GM12873 (cell line): ENCODE results near the gene GRIK2.

Experiments used
- CTCF ChIP-seq: IDR thresholded peaks from 2 replicates; pipeline ENCODE4 v1.5.1; 2012; ENCODE audit warnings: low read depth, mild to moderate bottlenecking, moderate library complexity, low read length, control low read depth; ENCODE audit not compliant: insufficient read depth; ENCODE audit errors: missing control alignments

GRIK2 gene

GRCh38 chr6:101741474-101742171 lies 348.1 kb downstream of the GRIK2 start:
- TF ChIP-seq CTCF: no peak

- no peak for TF ChIP-seq CTCF
Measured at GRCh38 chr6:101747160-101747559, 353.7 kb downstream of the GRIK2 start.

DNA sequence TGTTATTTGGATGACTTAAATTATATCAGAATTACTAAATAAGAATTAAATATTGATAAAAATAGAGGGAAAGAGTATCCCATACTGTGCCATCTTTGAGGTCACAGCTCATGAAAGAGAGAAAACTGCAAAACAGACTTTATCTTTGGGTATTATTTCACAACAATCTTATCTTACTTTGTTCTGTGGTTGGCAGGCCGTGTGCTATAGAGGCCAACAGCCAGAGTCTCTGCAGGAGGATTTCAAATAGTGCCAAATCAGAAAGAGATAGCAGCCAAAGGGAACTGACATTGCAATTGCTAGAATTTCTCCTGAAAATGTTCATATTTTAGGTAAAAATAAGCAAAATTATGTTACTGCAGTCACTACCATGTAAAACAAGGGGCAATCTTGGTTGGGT lies 354.2 kb downstream of the GRIK2 start:
- TF ChIP-seq CTCF: no peak

DNA sequence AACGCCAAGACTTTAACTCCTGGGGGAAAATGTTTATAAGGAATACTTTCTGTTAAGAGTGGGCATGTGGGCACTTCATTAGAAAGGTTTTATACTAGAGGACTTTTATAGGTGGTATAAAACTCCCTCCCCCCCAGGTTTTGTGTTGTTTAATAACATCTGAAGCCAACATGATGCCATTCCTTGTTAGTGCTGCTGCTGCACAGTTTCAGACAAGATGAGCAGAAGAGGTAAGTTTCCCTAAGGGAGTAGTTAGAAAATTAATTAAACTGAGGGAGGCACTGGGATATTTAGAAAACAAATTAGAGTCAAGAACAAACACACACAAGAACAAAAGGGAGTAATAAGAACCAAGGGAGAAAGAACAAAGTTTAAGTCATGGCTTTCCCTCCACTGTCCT lies 362.4 kb downstream of the GRIK2 start:
- TF ChIP-seq CTCF: no peak

DNA sequence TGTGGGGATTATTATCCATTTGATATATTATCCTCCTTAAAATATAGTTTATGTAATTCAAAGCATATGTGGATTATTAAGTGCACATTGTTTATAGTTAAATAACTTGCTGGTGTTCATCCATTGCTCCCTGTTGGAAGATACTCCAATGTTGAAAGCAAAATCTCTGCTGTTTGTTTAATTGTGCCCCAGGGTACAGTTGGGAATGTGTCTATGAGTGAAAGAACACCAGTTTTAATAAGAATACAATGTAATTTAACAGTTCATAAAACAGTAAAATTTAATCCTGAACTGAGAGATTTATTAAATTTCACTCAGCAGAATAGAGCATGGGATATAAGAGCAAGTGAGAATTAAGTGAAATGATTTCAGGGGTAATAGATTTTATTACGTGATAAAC lies 364.9 kb downstream of the GRIK2 start:
- TF ChIP-seq CTCF: no peak

- TF ChIP-seq CTCF: no peak
Measured at GRCh38 chr6:101760843-101761621, 367.5 kb downstream of the GRIK2 start.

- TF ChIP-seq CTCF: no peak
Measured at GRCh38 chr6:101762851-101763250, 369.3 kb downstream of the GRIK2 start.
